Measurements from ENCODE around the gene QRFP.

DNA sequence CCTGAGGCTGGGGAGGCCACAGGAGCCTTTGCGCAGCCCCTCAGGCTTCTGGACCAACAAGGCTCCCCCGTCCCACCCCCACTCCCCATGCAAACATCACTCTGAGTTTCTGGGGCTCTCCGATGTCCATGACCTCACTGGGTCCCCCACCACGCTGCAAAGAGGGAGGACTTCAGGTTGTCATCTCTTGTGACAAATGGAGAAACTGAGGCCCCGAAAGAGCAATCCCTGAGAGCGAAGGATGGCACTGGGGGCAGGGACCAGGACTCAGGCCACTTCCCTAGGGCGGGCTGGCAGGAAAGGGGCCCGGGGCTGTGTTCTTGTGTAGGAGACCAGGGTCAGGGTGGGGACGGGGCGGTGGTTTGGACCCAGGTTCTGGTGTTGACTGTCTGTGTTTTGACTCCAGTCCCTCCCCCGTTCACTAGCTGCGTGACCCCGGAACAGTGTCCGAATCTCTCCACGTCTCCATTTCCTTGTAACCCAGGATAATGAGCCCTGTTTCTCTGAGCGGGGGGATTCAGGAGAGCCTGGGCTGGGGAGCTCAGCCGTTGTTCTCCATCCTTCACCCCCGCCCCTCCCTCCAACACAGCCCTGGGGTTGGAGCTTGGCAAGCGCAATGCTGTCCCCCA lies 28.6 kb upstream of the QRFP start:
- TF ChIP-seq, protein P1, sequence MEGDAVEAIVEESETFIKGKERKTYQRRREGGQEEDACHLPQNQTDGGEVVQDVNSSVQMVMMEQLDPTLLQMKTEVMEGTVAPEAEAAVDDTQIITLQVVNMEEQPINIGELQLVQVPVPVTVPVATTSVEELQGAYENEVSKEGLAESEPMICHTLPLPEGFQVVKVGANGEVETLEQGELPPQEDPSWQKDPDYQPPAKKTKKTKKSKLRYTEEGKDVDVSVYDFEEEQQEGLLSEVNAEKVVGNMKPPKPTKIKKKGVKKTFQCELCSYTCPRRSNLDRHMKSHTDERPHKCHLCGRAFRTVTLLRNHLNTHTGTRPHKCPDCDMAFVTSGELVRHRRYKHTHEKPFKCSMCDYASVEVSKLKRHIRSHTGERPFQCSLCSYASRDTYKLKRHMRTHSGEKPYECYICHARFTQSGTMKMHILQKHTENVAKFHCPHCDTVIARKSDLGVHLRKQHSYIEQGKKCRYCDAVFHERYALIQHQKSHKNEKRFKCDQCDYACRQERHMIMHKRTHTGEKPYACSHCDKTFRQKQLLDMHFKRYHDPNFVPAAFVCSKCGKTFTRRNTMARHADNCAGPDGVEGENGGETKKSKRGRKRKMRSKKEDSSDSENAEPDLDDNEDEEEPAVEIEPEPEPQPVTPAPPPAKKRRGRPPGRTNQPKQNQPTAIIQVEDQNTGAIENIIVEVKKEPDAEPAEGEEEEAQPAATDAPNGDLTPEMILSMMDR (IDR thresholded peaks at IDR 0.05), result no peak
- no peak for TF ChIP-seq POLR2A (IDR thresholded peaks at IDR 0.05)
